Stimulated activated CD8-positive, alpha-beta memory T cell treated with anti-CD3 and anti-CD28 coated beads, Interleukin-2, amount 100 ng/mL, for 48 hours (primary cell): Measurements from ENCODE around the gene MAN2C1.
A peak's percentile ranks its signal among the peaks of the same experiment; 100 is the strongest.
"Not testable (repeated sequence)": the region's sequence is repeated elsewhere in the genome, so short reads cannot be mapped to it uniquely, and the experiment has no call there.

ENCODE experiments used
- DNase-seq, 2 donors: peaks; one replicate each; pipeline ENCODE4 v3.0.0-alpha.2; 2020; ENCODE audit warnings: low read depth in 2 of 2

MAN2C1 gene

GRCh38 chr15:75367913-75368688 is at the start of gene MAN2C1:
Gene MAN2C1, minus strand, starts transcription at chr15:75368607. Its CDS starts 24 bp downstream, at chr15:75368583.
- peak; percentile 94 for DNase-seq

DNA sequence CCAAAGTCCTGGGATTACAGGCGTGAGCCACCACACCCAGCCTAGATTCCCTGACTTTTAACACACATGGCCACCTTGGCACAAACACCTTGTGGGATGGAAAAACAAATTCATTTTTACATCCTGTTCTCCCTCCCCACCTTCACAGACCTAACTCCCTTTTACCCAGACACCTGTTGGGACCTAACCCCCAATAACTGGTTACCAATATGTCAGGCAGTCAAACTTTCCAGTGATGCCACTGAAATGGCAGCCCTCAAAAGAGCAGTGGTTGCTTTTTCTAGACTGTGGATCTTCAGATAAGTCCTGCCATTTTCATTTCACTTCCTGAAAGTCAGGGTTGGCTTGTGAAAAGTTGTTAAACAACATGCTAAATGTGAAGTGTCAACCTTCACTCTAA is 48.2 kb upstream of the MAN2C1 start:
- DNase-seq, result no peak

DNA sequence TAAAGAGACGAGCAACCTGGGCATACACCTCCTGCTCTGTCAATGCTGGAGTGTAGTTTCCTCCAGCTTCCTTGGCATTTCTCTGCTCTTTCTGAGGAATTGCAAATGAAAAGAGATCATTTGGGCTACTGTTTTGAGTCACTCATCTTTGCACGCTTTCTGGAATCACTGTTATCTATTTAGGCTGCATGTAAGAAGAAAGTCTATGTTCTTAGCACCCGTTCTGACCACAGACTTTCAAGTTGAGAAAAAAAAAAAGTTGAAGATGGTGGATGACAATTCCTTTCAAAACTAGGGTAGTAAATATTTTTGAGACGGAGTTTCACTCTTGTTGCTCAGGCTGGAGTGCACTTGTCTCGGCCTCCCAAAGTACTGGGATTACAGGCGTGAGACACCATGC is 41.8 kb upstream of the MAN2C1 start:
- DNase-seq, result no peak

DNA sequence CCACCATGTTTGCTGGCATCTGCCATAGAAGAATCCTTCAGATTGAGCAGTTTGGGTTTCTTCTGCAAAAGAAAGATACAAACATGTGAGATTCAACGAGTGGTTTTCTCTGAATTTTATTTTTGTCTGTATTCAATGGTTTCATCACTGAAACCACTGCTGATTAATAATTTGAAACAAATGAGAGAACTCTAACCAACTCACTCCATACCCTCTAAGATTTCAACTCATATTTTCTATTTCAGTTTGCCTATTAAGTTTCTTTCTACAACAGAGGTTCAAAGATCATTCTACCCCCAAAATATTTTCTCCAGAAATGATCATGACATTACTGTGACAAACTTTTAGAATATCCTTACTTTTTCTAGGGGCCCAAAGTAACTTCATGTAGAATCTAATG is 38.7 kb upstream of the MAN2C1 start:
- DNase-seq, result no peak

- DNase-seq, result no peak
Measured at GRCh38 chr15:75403892-75404291, 35.5 kb upstream of the MAN2C1 start.

DNA sequence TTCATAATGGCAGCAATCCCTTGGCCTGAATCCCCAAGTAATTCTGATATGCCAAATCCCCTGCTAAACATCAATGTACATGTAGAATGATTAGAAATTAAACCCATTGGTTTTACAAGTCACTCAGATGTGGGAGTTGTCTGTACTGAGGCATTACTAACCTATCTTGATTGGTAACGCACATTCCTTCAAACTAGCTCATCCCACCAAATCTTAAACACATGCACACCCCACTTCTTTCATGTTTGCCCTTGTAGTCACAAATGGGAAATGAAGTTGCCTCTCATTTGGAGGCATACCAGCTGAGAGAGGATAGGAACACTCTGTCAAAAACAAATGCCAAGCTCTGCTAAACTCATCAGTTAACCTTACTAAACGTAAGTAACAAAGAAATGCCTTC is 29.1 kb upstream of the MAN2C1 start:
- DNase-seq, result no peak

DNA sequence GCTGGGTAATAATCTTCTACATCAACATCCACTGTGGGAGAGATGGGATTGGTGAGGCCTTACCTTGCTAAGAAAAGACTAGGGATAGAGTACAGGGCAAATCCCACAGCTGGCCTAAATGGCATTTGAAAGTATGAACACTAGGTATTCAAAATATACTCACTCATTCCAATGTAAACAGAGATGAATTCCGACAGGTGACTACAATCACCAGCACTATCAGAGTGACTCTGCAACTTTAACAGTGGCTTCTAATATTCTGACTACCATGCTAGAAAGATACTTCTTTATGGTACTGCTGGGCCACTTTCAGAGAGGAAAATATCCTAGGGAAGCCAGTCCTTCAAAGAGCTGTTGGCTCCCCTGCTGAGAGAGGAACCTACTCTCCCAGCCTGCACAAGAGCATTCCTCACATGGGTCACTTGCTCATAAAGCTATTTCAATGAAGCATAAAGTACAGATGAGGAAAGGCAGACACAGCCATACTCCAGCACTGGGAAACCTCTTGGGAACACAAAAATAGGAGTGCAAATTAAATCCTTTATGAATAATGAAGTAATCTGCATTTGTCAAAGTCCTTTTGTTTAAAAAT is 21.5 kb upstream of the MAN2C1 start:
- no peak for DNase-seq

- not testable (repeated sequence) for DNase-seq
Measured at GRCh38 chr15:75383986-75384385, 15.6 kb upstream of the MAN2C1 start.

DNA sequence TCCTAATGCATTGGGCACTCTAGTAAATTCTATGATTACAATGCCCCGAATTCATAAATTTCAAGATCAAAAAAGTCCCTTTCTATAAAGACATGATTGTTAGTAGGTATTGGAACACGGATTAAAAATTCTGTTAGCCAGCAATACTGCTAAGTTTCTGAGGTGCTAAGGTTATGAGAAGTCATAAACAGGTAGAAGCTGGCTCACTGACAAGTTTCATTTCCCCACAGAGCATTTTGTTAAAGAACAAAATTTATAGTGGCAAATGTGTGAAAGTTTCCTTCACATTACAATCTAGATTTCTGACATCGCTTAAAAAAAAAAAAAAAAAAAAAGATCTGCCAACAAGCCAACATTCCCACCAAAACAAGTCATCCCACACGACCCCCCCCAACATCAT is 12.4 kb upstream of the MAN2C1 start:
- DNase-seq, result no peak

DNA sequence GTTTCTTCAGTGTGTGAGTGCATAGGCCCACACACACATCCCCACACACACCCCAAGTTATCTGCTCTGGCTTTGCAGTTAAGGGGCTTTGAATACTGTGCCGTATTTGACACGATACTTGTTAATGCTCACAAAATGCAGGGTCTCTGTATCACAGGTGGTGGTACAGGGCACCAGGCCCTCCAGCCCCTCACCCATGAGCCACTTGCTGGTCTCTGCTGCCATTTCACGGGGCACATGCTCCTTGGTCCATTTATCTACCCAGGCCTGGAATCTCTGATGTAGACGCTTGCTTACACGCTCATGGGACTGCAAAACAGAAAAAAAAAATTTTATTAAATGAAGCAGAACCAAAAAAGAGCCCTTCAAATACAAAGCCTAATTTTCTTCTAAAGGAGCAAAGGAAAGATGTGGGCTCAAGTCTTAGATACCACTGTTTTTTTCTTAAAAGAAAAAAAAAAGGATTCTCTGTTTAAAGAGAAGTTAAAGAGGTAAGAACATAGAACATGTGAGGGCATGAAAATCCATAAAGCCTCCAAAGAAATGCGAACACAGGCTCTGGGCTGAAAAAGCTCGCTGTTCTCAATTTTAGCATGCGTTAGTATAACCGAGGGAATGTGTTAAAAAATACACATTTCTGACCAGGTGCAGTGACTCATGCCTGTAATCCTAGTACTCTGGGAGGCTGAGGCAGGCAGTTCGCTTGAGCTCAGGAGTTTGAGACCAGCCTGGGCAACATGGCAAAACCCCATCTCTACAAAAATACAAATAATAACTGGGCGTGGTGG is 3.7 kb upstream of the MAN2C1 start:
- DNase-seq, result no peak

- DNase-seq, result no peak
Measured at GRCh38 chr15:75371486-75371885, 3.1 kb upstream of the MAN2C1 start.

DNA sequence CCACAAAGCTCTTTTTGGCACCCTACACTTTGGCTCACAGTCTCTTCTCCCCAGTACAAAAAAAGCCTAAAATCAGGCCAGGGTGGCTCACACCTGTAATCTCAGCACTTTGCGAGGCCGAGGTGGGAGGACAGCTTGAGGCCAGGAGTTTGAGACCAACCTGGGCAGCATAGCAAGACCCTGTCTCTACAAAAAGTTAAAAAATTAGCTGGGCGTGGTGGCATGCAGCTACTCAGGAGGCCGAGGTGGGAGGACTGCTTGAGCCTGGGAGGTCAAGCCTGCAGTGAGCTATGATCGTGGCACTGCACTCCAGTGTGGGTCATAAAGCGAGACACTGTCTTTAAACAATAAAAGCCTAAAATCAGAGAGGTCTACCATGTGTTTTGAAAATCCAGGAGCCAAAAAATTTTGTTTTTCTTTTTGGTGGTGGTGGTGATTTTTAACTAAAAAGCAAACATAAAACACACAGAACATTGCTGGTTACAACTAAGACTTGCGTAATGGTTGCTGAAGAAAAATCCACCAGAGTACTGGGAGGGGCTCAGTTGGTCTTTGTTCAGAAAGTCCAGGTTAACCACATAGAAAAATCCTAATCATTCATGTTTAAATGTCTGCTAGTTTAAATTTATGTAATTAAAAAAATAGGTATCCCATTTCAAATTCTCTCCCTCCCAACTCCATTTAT is 1.6 kb upstream of the MAN2C1 start:
- no peak for DNase-seq

DNA sequence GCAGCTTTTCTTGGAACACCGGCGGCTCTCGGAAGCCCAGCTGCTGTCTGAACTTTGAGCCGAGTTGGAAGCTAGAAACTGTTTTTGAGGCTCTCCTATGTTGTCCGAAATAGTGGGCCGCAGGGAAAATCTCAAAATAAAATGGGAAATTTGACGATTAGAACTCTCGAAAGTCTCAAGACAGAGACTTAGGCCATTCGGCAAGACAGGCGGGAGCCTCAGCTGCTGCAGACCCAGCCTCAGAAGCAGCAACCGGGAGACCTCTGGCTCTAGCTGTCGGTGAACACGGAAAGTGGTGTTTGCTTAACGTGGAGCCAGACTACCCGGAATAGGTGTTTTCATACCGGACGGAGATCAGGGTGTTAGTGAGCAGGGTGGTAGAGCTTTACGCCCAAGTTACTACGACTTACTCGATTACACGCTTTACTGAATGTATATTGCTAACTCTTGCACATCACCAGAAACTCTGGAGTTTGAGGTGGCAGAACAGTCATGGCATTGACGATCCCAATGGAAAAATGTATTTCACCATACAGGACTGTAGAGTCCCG is 357 bp upstream of the MAN2C1 start:
- DNase-seq, result no peak

GRCh38 chr15:75367406-75367912 is 948 bp downstream of the MAN2C1 start:
- no peak for DNase-seq

GRCh38 chr15:75367006-75367405 is 1.4 kb downstream of the MAN2C1 start:
- DNase-seq, result no peak

DNA sequence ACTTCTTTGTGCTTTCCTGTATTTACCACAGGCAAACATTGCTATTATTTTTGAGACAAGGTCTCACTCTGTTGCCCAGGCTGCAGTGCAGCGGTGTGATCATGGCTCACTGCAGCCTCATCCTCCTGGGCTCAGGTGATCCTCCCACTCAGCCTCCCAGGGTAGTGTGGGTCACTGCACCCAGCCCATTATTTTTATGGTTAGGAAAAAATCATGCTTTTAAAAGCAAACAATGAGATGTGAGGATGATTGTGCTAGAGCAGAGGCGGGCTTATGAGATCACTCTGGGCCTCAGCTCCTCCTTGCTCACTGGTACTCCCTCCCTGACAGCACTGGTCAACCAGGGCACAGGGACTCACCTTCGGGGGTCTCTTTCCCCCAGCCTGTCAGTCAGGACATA is 2.2 kb downstream of the MAN2C1 start:
- DNase-seq, result no peak

GRCh38 chr15:75364881-75365280 is 3.5 kb downstream of the MAN2C1 start:
- DNase-seq, result no peak

DNA sequence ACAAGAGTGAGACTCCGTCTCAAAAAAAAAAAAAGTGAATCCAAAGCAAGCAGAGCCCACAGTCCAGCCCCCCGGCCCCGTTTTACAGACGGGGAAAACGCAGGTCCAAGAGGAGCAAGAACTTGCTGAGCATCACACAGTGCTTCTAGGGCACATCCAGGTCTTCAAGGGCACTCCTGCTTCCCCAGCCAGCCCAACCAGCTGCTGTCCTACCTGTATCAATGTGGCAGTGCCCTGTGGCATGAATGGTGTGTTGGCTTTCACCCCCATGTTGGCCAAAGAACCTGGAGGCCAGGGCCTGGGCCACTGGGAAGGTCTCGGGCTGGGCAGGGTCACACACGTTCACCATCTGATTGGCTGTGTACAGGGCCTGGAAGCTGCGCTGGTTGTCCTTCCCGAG is 4.6 kb downstream of the MAN2C1 start:
- DNase-seq, result no peak

GRCh38 chr15:75362642-75363249 is 5.7 kb downstream of the MAN2C1 start:
- no peak for DNase-seq

DNA sequence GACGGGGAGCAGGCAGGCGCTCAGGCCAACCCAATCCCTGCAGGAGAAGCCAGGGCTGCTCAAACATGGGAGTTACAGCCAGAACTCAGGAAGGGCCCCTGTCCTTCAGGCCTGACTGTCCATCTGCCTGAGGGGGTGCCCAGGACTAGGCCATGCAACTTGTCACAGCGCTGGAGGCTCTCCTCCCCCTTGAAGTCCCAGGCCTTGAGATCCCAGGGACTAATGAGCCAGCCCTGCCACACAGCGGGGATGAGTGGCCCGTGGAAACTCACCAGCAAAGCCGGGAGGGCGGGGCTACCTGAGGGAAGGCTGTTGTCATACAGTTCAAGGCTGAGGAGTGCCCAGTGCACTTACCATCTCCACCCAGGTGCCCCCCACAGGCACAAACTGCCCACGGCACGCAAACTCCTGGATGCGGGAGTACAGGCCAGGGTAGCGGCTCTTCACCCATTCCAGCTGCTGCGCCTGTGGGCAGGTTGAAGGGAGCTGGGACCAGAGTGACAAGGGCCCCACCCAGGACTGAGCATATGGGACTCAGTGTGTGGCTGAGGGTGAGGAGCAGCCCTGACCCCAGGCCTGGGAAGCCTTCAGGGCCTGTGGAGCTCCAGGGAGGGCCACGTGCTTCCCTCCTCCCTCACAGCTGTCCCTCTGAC is 6.3 kb downstream of the MAN2C1 start:
- DNase-seq, result no peak
